Measurements from ENCODE around the gene CLK4.

CLK4 gene

GRCh38 chr5:178661836-178662540 lies 35.1 kb upstream of the CLK4 start:
- TF ChIP-seq, protein P1, sequence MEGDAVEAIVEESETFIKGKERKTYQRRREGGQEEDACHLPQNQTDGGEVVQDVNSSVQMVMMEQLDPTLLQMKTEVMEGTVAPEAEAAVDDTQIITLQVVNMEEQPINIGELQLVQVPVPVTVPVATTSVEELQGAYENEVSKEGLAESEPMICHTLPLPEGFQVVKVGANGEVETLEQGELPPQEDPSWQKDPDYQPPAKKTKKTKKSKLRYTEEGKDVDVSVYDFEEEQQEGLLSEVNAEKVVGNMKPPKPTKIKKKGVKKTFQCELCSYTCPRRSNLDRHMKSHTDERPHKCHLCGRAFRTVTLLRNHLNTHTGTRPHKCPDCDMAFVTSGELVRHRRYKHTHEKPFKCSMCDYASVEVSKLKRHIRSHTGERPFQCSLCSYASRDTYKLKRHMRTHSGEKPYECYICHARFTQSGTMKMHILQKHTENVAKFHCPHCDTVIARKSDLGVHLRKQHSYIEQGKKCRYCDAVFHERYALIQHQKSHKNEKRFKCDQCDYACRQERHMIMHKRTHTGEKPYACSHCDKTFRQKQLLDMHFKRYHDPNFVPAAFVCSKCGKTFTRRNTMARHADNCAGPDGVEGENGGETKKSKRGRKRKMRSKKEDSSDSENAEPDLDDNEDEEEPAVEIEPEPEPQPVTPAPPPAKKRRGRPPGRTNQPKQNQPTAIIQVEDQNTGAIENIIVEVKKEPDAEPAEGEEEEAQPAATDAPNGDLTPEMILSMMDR (IDR thresholded peaks at IDR 0.05; ENCODE audit: control insufficient read depth, insufficient read depth, low read depth, low read length, missing control alignments), result no peak
- DNase-seq (ENCODE audit: low read depth), result no peak
- H3K4me3 ChIP-seq (ENCODE audit: control insufficient read depth, low read depth, low read length), result no peak overlapping the region

GRCh38 chr5:178651046-178651810 lies 24.4 kb upstream of the CLK4 start:
- no peak overlapping the region for H3K4me3 ChIP-seq (ENCODE audit: control insufficient read depth, low read depth, low read length)
- TF ChIP-seq, protein P1 (IDR thresholded peaks at IDR 0.05; ENCODE audit: control insufficient read depth, insufficient read depth, low read depth, low read length, missing control alignments), result no peak
- peak; percentile 41 for DNase-seq (ENCODE audit: low read depth)

DNA sequence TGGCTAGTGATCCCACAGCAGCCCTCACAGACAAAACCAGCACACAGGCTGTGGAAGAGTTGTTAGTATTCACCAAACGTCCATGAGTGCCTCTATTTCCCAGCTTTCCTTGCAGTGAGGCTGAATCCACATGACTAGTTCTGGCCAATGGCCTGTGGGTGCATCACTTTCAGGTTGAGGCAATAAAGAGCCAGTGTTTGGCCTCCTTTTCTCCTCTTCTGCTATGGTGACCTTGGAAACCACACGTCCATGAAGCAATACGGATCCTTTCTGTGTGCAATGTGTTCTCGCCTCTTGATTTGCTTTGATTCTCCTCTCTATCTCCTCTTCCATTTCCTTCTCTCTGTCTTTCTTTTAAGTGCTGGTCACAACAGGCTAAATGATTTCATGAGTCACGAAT lies 23.4 kb upstream of the CLK4 start:
- no peak overlapping the region for H3K4me3 ChIP-seq (ENCODE audit: control insufficient read depth, low read depth, low read length)
- TF ChIP-seq, protein P1 (IDR thresholded peaks at IDR 0.05; ENCODE audit: control insufficient read depth, insufficient read depth, low read depth, low read length, missing control alignments), result no peak
- no peak for DNase-seq (ENCODE audit: low read depth)

DNA sequence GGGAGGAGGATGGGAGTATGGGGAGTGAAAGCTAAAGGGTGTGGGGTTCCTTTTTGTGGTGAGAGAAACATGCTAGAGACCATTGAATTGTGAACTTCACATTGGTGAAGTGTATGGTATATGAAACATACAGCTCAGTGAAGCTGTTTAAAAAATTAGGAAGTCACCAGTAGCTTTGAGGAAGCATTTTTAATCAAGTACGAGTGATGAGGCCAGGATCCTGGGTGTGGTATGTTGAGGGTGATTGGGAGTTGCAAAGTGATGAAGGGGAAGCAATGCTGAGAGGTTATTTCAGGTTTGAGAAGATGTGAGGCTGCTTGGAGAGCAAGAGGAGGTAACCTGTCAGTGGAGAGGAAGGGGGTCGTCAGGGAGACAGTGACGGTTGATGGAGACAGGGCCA lies 22.7 kb upstream of the CLK4 start:
- no peak overlapping the region for H3K4me3 ChIP-seq (ENCODE audit: control insufficient read depth, low read depth, low read length)
- TF ChIP-seq, protein P1 (IDR thresholded peaks at IDR 0.05; ENCODE audit: control insufficient read depth, insufficient read depth, low read depth, low read length, missing control alignments), result no peak
- no peak for DNase-seq (ENCODE audit: low read depth)

DNA sequence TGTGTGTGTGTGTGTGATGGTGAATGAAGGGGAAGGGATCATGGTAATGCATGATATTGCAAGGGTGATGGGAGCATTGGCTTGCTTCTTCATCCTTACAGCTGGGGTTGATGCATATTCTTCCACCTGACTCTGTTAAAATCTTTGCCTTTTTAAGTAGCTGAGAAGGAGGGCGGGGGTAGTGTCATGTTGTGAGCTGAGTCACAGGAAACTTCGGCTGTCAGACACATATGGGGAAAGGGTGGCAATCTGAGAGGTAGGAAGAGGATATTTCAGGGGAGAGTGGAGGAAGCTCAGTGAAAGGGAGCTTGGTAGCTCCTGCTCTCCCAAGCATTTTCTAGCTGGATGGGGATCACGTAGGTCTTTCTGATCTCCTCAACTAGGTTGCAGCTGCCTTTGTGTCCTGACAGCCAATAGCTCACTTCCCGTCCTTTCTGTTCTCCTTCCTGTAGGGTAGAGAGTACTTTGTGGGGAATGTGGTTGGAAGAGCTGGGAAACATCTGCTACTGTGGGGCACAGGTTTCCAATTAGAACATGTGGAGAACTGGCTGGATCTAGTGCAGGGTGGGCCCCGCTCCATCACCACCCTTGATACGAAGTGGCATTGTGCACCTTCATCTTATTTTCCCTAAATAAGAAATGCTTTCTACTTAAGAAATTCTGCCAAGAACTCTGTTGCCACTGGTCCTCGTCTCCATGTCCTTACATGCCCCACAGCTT lies 18.1 kb upstream of the CLK4 start:
- TF ChIP-seq, protein P1 (IDR thresholded peaks at IDR 0.05; ENCODE audit: control insufficient read depth, insufficient read depth, low read depth, low read length, missing control alignments), result no peak

DNA sequence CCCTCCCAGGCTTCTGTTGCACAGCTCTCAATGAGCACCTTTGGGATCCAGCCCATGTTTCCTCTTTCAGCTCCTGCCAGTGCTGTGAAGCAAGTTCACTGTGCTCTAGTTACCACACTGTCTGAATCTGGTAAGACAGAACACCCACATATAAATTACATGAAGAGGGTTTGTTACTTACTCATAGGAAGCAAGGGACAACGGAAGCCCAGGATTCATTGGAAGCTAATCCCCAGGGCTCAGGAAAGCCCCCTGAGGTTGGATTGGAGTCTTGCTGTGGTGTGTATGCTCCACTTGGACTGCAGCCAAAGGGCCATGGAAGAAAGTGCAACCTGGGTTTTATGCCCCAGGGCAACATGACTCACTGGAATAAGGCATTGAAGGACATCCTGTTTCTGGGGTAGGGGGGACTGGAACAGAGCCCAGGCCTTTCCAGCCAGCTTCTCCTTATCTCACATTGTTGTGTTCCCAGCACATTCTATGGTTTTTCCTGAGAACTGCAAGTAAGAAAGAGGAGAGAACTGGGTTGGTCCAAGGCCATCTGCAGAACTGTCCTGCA lies 15.6 kb upstream of the CLK4 start:
- TF ChIP-seq, protein P1 (IDR thresholded peaks at IDR 0.05; ENCODE audit: control insufficient read depth, insufficient read depth, low read depth, low read length, missing control alignments), result no peak
- H3K4me3 ChIP-seq (ENCODE audit: control insufficient read depth, low read depth, low read length), result no peak overlapping the region
- DNase-seq (ENCODE audit: low read depth), result peak; percentile 75

More for the DNA sequence above, 18.1 kb upstream of the CLK4 start:
- no peak for DNase-seq (ENCODE audit: low read depth)
- H3K4me3 ChIP-seq (ENCODE audit: control insufficient read depth, low read depth, low read length), result no peak overlapping the region
